PC-9 (cell line): ENCODE data around the gene MRLN. TPM values are rescaled to one million over a fixed set of nuclear protein-coding genes. Genes with fewer than 3 reads are reported as not detected.

Experiments
- BruUV-seq: library from RNA; stranded (reverse); fragments of 400-500 nt; replicated peaks from 2 replicates; lab custom pipeline; 2021; lab: Mats Ljungman, UMichigan
- CTCF ChIA-PET: fragments of 300-600 bp; sonication (Branson Sonifier 250); formaldehyde crosslinking; loops from one replicate; lab custom pipeline; 2022; ENCODE audit warnings: antibody characterized with exemption; lab: Charles Lee
- POLR2A ChIA-PET: fragments of 300-600 bp; sonication (Branson Sonifier 250); formaldehyde crosslinking; loops from one replicate; lab custom pipeline; 2022; ENCODE audit warnings: antibody characterized with exemption; ENCODE audit not compliant: unreplicated experiment; lab: Charles Lee
- DNase-seq, 2 experiments: peaks; one replicate each; pipeline versions ENCODE4 v3.0.0 to v3.0.0-alpha.2; 2015 to 2022; ENCODE audit warnings: mixed read lengths in 1 of 2
- H2AFZ ChIP-seq: fragments of 200-600 bp; sonication (generic); 2 replicates; pipeline ENCODE4 v1.8.1; 2017; ENCODE audit warnings: antibody characterized with exemption
- H3F3A ChIP-seq: fragments of 200-600 bp; sonication (generic); 2 replicates; pipeline ENCODE4 v1.8.1; 2017; ENCODE audit warnings: antibody characterized with exemption, mild to moderate bottlenecking, low read depth; ENCODE audit not compliant: insufficient read depth
- H3K27ac ChIP-seq: fragments of 200-600 bp; sonication (generic); 2 replicates; pipeline ENCODE4 v1.6.1; 2016; ENCODE audit warnings: mixed run types
- H3K27me3 ChIP-seq: fragments of 200-600 bp; sonication (generic); 2 replicates; pipeline ENCODE4 v1.6.1; 2016; ENCODE audit warnings: low read depth, mixed run types; ENCODE audit not compliant: insufficient read depth
- H3K36me3 ChIP-seq: fragments of 200-600 bp; sonication (generic); 2 replicates; pipeline ENCODE4 v1.6.1; 2016; ENCODE audit warnings: low read depth, mixed run types
- H3K4me1 ChIP-seq: fragments of 200-600 bp; sonication (generic); replicated peaks from 2 replicates; pipeline ENCODE4 v1.6.1; 2016; ENCODE audit warnings: mixed run types; ENCODE audit not compliant: insufficient read depth
- H3K4me2 ChIP-seq: fragments of 200-600 bp; sonication (generic); 2 replicates; pipeline ENCODE4 v1.6.1; 2017; ENCODE audit warnings: mixed run types
- H3K4me3 ChIP-seq: fragments of 200-600 bp; sonication (generic); 2 replicates; pipeline ENCODE4 v1.6.1; 2016; ENCODE audit warnings: mixed run types
- H3K79me2 ChIP-seq: fragments of 200-600 bp; sonication (generic); 2 replicates; pipeline ENCODE4 v1.6.1; 2017; ENCODE audit warnings: low read depth, mixed run types
- H3K9me2 ChIP-seq: fragments of 200-600 bp; sonication (generic); 2 replicates; pipeline ENCODE4 v1.8.1; 2017; ENCODE audit warnings: mild to moderate bottlenecking; ENCODE audit not compliant: insufficient read depth
- H3K9me3 ChIP-seq: fragments of 200-600 bp; sonication (generic); 2 replicates; pipeline ENCODE4 v1.8.1; 2016; ENCODE audit warnings: low read depth; ENCODE audit not compliant: insufficient read depth
- H4K20me1 ChIP-seq: fragments of 200-600 bp; sonication (generic); 2 replicates; pipeline ENCODE4 v1.8.1; 2017; ENCODE audit not compliant: insufficient read depth
- EZH2 ChIP-seq: fragments of 200-600 bp; sonication (generic); IDR thresholded peaks from 2 replicates; pipeline ENCODE4 v1.8.0; 2017; ENCODE audit warnings: antibody characterized with exemption, low read depth
- intact Hi-C: fragments of 100-400 bp; cut with micrococcal nuclease; formaldehyde crosslinking; loops from one replicate; pipeline ENCODE4 v1.10.0; 2022; ENCODE audit not compliant: unreplicated experiment
- total RNA-seq: library from RNA; stranded (reverse); gene quantifications from 2 replicates; pipeline ENCODE4 v1.2.3, GENCODE V29; 2021
- TF ChIP-seq, protein P1 (sequence below): fragments of 200-600 bp; sonication (generic); conservative IDR thresholded peaks from 2 replicates; pipeline ENCODE4 v1.6.1; 2017; ENCODE audit warnings: mixed run types, antibody characterized with exemption, mild to moderate bottlenecking, moderate library complexity

The MRLN gene
- total RNA-seq, 1 experiment from 2014 or later: not detected

DNA sequence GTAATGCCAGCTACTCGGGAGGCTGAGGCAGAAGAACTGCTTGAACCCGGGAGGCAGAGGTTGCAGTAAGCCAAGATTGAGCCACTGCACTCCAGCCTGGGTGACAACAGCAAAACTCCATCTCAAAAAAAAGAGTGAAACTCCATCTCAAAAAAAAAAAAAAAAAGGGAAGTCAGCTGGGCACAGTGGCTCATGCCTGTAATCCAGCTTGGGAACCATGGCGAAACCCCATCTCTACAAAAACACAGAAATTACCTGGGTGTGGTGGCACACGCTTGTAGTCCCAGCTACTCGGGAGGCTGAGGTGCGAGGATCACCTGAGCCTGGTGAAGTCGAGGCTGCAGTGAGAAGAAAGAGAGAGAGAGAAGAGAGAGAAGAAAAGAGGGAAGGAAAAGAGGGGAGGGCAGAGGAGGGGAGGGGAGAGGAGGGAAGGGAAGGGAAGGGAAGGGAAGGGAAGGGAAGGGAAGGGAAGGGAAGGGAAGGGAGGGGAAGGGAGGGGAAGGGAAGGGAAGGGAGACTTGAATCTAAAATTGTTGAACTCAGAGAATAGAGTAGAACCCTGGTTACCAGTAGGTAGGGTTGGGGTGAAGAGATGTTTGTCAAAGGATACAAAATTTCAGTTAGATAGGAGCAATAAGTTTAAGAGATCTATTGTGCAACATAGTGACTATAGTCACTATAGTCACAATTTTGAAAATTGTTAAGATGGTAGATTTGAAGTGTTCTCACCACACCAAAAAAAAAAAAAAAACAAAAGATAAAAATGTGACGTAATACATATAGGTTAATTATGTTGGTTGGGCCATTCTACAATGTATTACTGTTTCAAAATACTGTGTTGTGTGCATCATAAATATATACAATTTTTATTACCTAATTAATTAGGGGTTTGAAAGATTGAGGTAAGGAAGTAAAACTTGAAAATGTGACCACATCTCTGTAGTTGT is 46.1 kb downstream of the MRLN start:
- POLR2A ChIA-PET: no interaction called here
- Histone ChIP-seq H4K20me1 (no peaks in the 10 kb centered on the region), H2AFZ (no peak overlapping the region), H3K27ac (no peak overlapping the region), H3K4me1 (no peaks in the 10 kb centered on the region), H3K9me2 (peaks cover 5% of the 10 kb centered on the region; the same call in 1 of the 2 replicates), H3K79me2 (no peaks in the 10 kb centered on the region), H3K9me3 (no peaks in the 10 kb centered on the region), H3F3A (no peaks in the 10 kb centered on the region), H3K36me3 (no peaks in the 10 kb centered on the region), H3K27me3 (peaks cover 6% of the 10 kb centered on the region), H3K4me2 (no peak overlapping the region), H3K4me3 (no peak overlapping the region)
- intact Hi-C loops: no loop called here
- DNase-seq: no peak
- CTCF ChIA-PET: no interaction called here
- TF ChIP-seq EZH2: no peak
- TF ChIP-seq, protein P1, sequence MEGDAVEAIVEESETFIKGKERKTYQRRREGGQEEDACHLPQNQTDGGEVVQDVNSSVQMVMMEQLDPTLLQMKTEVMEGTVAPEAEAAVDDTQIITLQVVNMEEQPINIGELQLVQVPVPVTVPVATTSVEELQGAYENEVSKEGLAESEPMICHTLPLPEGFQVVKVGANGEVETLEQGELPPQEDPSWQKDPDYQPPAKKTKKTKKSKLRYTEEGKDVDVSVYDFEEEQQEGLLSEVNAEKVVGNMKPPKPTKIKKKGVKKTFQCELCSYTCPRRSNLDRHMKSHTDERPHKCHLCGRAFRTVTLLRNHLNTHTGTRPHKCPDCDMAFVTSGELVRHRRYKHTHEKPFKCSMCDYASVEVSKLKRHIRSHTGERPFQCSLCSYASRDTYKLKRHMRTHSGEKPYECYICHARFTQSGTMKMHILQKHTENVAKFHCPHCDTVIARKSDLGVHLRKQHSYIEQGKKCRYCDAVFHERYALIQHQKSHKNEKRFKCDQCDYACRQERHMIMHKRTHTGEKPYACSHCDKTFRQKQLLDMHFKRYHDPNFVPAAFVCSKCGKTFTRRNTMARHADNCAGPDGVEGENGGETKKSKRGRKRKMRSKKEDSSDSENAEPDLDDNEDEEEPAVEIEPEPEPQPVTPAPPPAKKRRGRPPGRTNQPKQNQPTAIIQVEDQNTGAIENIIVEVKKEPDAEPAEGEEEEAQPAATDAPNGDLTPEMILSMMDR: no peak
- no TSS peak for BruUV-seq

GRCh38 chr10:59705931-59706330 is 47.3 kb downstream of the MRLN start:
- no peaks in the 10 kb centered on the region for H4K20me1 ChIP-seq
- no TSS peak for BruUV-seq
- TF ChIP-seq, protein P1: no peak
- TF ChIP-seq EZH2: no peak
- H3K36me3 ChIP-seq: no peaks in the 10 kb centered on the region
- no peak overlapping the region for H3K4me2 ChIP-seq
- DNase-seq: no peak
- H3K27me3 ChIP-seq: peaks cover 11% of the 10 kb centered on the region
- H3K4me3 ChIP-seq: no peak overlapping the region
- intact Hi-C loops: no loop called here
- H3F3A ChIP-seq: no peaks in the 10 kb centered on the region
- no peak overlapping the region for H3K27ac ChIP-seq
- H3K79me2 ChIP-seq: no peaks in the 10 kb centered on the region
- ChIA-PET POLR2A (no interaction called here), CTCF (no interaction called here)
- H3K9me3 ChIP-seq: no peaks in the 10 kb centered on the region
- H3K4me1 ChIP-seq: no peaks in the 10 kb centered on the region
- peaks cover 5% of the 10 kb centered on the region; the same call in 1 of the 2 replicates for H3K9me2 ChIP-seq
- no peak overlapping the region for H2AFZ ChIP-seq

- no TSS peak for BruUV-seq
- POLR2A ChIA-PET: no interaction called here
- intact Hi-C loops: no loop called here
Observed at GRCh38 chr10:59704630-59705029, 48.6 kb downstream of the MRLN start.

More at GRCh38 chr10:59704630-59705029, 48.6 kb downstream of the MRLN start:
- no peaks in the 10 kb centered on the region for H4K20me1 ChIP-seq
- no peaks in the 10 kb centered on the region for H3K9me3 ChIP-seq
- no peak for DNase-seq
- H3K4me2 ChIP-seq: no peak overlapping the region
- no peaks in the 10 kb centered on the region for H3F3A ChIP-seq
- CTCF ChIA-PET: no interaction called here
- no peak overlapping the region for H3K27ac ChIP-seq
- no peak overlapping the region for H3K4me3 ChIP-seq
- H3K4me1 ChIP-seq: no peaks in the 10 kb centered on the region
- peaks cover 5% of the 10 kb centered on the region; the same call in 1 of the 2 replicates for H3K9me2 ChIP-seq
- H3K79me2 ChIP-seq: no peaks in the 10 kb centered on the region
- no peaks in the 10 kb centered on the region for H3K36me3 ChIP-seq
- H3K27me3 ChIP-seq: peaks cover 11% of the 10 kb centered on the region; the same call in 1 of the 2 replicates
- no peak overlapping the region for H2AFZ ChIP-seq
- TF ChIP-seq, protein P1: no peak
- no peak for TF ChIP-seq EZH2
